ENCODE measurements around the gene TAF1. TPM values are rescaled to one million over a fixed set of nuclear protein-coding genes. Genes with fewer than 3 reads are reported as not detected.
"Not testable (repeated sequence)": the region's sequence is repeated elsewhere in the genome, so short reads cannot be mapped to it uniquely, and the experiment has no call there.

TAF1 gene
- polyA plus RNA-seq, 1 of the 3 experiments (the other 2 are of a cell fraction) = 25.0 TPM

DNA sequence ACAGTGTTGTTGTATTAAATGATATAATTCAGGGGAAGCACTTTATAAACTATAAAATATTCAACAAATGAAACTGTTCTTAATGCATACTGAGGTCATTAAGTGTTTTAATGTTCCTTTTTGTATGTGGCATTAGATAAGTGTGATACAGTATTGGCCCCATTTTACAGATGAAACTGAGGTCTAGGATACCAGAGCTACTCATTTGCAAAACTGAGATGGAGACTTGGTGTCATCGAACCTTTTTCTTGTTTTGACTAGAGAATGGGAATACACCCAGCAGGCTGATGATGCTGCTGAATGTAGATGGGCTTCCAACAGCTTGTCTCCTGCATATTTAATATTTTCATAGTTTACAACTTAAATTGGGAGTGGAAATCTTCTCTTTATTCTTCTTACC, 34.6 kb downstream of the TAF1 start:
- POLR2A ChIA-PET = no interaction called here

DNA sequence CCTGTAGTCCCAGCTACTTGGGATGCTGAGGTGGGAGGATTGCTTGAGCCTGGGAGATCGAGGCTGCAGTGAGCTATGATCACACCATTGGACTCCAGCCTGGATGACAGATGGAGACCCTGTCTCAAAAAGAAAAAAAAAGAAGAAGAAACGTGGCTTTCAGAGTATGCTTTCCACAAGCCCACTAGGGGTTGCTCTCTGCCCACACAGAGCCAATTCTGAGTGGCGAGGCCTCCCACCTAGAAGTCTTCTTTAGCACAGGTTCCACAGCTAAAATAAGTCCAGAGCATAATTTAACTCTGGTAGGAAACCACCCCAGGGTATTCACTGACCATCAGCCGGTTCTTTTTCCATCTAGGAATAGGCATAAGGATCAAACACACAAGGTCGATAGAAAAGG, 50.1 kb downstream of the TAF1 start:
- H3F3A ChIP-seq (replicated peaks; ENCODE audit: insufficient read depth); H3K79me2 ChIP-seq (ENCODE audit: insufficient read depth); H3K4me2 ChIP-seq; H2AFZ ChIP-seq (ENCODE audit: low read depth); DNase-seq; H3K9me2 ChIP-seq; CTCF ChIA-PET; H3K9me3 ChIP-seq; H3K27me3 ChIP-seq (ENCODE audit: insufficient read depth); H3K4me1 ChIP-seq (ENCODE audit: control insufficient read depth in 1 of 2, insufficient read depth in 2 of 2, low read depth in 1 of 2, low read length in 1 of 2); H4K20me1 ChIP-seq (ENCODE audit: insufficient read depth); H3K27ac ChIP-seq (ENCODE audit: low read depth in 2 of 2, low read length in 1 of 2); POLR2A ChIA-PET; H3K4me3 ChIP-seq (ENCODE audit: low read depth in 2 of 2, low read length in 1 of 2); H3K9ac ChIP-seq: not testable (repeated sequence)
- TF ChIP-seq, protein P1, sequence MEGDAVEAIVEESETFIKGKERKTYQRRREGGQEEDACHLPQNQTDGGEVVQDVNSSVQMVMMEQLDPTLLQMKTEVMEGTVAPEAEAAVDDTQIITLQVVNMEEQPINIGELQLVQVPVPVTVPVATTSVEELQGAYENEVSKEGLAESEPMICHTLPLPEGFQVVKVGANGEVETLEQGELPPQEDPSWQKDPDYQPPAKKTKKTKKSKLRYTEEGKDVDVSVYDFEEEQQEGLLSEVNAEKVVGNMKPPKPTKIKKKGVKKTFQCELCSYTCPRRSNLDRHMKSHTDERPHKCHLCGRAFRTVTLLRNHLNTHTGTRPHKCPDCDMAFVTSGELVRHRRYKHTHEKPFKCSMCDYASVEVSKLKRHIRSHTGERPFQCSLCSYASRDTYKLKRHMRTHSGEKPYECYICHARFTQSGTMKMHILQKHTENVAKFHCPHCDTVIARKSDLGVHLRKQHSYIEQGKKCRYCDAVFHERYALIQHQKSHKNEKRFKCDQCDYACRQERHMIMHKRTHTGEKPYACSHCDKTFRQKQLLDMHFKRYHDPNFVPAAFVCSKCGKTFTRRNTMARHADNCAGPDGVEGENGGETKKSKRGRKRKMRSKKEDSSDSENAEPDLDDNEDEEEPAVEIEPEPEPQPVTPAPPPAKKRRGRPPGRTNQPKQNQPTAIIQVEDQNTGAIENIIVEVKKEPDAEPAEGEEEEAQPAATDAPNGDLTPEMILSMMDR (IDR thresholded peaks at IDR 0.05) = peak; percentile 15; the same call in 1 of the 2 replicates
- peaks cover 38 to 41% of the 10 kb centered on the region in 2 experiments for H3K36me3 ChIP-seq (replicated peaks in 1 of 2; ENCODE audit: control insufficient read depth in 1 of 2, insufficient read depth in 2 of 2, low read length in 1 of 2)
- WGBS (ENCODE audit: low lambda C conversion rate) = 100% methylated on average over 2 of the region's 5 CpGs

More for the DNA sequence above, 34.6 kb downstream of the TAF1 start:
- no peaks in the 10 kb centered on the region for H3F3A ChIP-seq (replicated peaks; ENCODE audit: insufficient read depth)
- H2AFZ ChIP-seq (ENCODE audit: low read depth) = no peak overlapping the region
- H3K4me3 ChIP-seq (ENCODE audit: low read depth in 2 of 2, low read length in 1 of 2) = no peak overlapping the region
- no peak overlapping the region for H3K9ac ChIP-seq
- H3K4me2 ChIP-seq = no peak overlapping the region
- no peak overlapping the region for H3K27ac ChIP-seq (ENCODE audit: low read depth in 2 of 2, low read length in 1 of 2)
- TF ChIP-seq, protein P2, sequence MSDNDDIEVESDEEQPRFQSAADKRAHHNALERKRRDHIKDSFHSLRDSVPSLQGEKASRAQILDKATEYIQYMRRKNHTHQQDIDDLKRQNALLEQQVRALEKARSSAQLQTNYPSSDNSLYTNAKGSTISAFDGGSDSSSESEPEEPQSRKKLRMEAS (IDR thresholded peaks at IDR 0.05; ENCODE audit: low read depth) = no peak
- TF ChIP-seq EZH2phosphoT487 (IDR thresholded peaks at IDR 0.05; ENCODE audit: borderline replicate concordance, low read depth) (no peak), GABPA (IDR thresholded peaks at IDR 0.05; ENCODE audit: low read depth) (no peak), POLR2AphosphoS5 (IDR thresholded peaks at IDR 0.05; ENCODE audit: low read depth, low read length) (no peak), NFIC (IDR thresholded peaks at IDR 0.05; ENCODE audit: borderline replicate concordance) (no peak), GATA2 (CRISPR knock-in tag; IDR thresholded peaks at IDR 0.05) (no peak), CHD2 (IDR thresholded peaks at IDR 0.05; ENCODE audit: low read length, partially characterized antibody) (no peak), ELF1 (IDR thresholded peaks at IDR 0.05) (no peak), FOXM1 (IDR thresholded peaks at IDR 0.05; ENCODE audit: low read depth) (no peak), RFX5 (IDR thresholded peaks at IDR 0.05; ENCODE audit: low read length) (no peak)
- TF ChIP-seq, protein P3, sequence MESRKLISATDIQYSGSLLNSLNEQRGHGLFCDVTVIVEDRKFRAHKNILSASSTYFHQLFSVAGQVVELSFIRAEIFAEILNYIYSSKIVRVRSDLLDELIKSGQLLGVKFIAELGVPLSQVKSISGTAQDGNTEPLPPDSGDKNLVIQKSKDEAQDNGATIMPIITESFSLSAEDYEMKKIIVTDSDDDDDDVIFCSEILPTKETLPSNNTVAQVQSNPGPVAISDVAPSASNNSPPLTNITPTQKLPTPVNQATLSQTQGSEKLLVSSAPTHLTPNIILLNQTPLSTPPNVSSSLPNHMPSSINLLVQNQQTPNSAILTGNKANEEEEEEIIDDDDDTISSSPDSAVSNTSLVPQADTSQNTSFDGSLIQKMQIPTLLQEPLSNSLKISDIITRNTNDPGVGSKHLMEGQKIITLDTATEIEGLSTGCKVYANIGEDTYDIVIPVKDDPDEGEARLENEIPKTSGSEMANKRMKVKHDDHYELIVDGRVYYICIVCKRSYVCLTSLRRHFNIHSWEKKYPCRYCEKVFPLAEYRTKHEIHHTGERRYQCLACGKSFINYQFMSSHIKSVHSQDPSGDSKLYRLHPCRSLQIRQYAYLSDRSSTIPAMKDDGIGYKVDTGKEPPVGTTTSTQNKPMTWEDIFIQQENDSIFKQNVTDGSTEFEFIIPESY (IDR thresholded peaks at IDR 0.05; ENCODE audit: borderline replicate concordance, low read depth) = no peak
- no peaks in the 10 kb centered on the region for H3K79me2 ChIP-seq (ENCODE audit: insufficient read depth)
- H3K9me2 ChIP-seq = no peaks in the 10 kb centered on the region
- peaks cover 34 to 67% of the 10 kb centered on the region in 2 experiments for H3K36me3 ChIP-seq (replicated peaks in 1 of 2; ENCODE audit: control insufficient read depth in 1 of 2, insufficient read depth in 2 of 2, low read length in 1 of 2)
- H3K4me1 ChIP-seq (ENCODE audit: control insufficient read depth in 1 of 2, insufficient read depth in 2 of 2, low read depth in 1 of 2, low read length in 1 of 2) = no peaks in the 10 kb centered on the region
- CTCF ChIA-PET = interaction anchor here (1.0 kb wide), 1 partner anchor 49 kb away, joined by 3 read pairs; no protein-coding TSS in a partner anchor
- no peak for DNase-seq
- no peaks in the 10 kb centered on the region for H4K20me1 ChIP-seq (ENCODE audit: insufficient read depth)
- 100% methylated on average over 1 of the region's 1 CpG for WGBS (ENCODE audit: low lambda C conversion rate)
- no peaks in the 10 kb centered on the region for H3K9me3 ChIP-seq
- no peaks in the 10 kb centered on the region for H3K27me3 ChIP-seq (ENCODE audit: insufficient read depth)
